Superior temporal gyrus (tissue), 1 donor: ENCODE measurements around the gene MICOS13.

Experiments
- DNase-seq: peaks from one replicate; pipeline ENCODE4 v3.0.0-alpha.2; 2016; ENCODE audit errors: extremely low spot score

MICOS13 gene

DNA sequence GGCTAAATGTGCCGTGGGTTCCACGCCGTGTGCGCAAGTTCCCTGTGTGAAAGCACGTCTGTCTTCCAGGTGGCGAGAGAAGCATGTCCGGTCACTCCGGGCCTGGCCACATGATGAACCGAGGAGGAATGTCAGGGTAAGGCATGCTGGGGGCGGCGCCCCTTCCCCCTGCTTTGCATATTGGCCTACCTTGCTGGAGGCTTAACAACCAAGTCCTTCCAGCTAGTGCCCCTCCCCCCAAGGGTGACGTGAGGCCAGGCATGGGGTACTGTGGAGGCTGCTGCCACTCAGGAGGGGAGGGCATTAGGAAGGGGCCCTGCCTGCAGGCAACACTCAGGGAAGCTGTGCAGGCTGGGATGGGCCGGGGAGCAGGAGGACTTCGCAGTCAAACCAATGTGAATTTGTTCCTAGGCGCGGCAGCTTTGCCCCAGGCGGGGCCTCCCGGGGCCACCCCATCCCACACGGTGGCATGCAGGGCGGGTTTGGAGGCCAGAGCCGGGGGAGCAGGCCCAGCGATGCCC lies 12.5 kb downstream of the MICOS13 start:
- no peak for DNase-seq

DNA sequence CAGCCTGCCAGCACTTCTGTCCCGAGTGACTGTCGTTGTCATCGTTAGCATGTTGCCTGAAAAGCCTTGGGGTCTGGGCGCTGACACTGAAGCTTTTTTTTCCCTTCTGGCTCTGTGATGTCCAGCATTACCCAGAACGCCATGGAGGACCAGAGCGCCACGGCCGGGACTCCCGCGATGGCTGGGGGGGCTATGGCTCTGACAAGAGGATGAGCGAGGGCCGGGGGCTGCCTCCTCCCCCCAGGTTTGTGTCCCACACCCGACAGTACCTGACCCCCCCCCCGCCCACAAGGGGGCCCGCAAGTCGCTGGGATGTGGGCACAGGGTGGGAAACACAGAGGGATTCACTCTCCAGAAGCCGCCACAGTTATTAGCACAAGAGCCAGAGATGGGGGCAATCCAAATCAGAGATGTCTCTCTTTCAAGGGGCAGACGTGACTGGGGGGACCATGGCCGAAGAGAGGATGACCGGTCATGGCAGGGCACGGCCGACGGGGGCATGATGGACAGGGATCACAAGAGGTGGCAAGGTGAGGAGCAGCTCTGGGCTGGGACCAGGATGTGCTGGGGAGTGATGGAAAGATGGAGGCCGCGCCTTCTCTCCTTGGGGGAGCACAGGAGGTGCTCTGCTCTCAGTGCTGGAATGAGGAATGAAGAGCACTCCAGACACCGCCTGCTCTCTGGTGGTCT lies 13.2 kb downstream of the MICOS13 start:
- no peak for DNase-seq

DNA sequence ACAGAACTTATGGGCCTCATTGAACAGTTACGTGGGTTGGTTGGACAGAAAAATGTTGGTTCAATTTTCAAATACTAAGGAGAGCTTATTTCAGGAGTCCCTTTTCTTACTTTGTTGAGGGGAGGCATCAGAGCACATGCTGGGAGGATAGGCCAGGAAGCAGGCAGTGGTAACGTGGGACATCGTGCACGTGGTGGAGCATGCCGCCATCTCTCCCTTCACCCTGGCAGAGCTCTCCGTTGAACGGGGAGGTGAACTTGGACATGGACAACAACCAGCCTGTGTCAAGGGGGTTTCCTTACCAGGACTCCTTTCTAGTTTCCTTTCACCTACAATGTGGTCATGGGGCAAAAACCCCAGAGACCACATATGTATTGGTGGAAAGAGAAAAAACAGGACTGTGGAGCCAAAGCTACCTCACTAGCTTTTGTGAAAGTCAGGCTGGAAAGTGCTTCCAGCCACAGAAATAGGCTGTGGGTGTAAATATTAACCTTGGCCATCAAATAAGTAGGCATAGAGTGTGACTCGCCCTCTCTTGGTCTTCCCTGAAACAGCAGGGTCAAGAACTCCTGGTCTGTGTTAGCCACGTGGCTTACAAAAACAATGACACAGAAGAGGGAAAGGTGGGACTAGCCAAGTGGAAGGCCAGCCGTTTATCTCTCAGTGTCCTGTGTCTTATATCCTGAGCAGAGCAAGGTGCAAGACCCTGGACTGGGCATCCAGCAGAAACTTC lies 14.4 kb downstream of the MICOS13 start:
- no peak for DNase-seq

DNA sequence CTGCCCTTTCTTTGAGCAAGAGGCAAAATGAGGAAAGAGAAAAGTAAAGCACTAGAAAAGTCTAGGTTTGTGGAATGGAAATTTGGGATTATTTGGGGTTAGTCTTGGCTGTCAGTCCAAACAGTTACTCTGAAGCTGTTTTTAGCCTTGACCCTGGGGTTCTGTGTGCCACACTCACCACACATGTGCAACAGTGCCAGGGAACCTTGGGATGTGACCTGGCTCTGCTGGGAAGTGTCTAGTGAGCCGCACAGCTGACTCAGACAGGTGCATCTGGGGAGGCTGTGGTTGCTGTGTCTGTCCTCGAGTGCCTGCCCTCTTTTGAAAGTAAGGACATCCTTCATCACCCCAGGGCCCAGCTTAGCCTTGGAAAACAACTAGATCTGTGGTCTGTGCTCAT lies 15.8 kb downstream of the MICOS13 start:
- DNase-seq = no peak

DNA sequence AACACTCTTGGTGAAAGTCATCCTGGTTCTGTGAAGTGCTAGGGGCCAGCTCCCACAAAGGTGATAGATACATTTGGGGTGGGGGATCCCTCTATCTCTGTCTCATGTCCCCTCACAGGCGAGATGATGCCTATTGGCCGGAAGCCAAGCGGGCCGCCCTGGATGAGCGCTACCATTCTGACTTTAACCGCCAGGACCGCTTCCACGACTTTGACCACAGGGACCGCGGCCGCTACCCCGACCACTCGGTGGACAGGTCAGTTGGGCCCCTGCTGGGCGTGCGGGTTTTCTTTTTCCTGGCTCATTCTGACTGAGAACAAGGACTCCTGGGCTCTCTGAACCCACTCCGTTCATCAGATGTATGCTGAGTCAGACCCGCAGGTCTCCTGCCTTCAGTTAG lies 16.4 kb downstream of the MICOS13 start:
- no peak for DNase-seq

DNA sequence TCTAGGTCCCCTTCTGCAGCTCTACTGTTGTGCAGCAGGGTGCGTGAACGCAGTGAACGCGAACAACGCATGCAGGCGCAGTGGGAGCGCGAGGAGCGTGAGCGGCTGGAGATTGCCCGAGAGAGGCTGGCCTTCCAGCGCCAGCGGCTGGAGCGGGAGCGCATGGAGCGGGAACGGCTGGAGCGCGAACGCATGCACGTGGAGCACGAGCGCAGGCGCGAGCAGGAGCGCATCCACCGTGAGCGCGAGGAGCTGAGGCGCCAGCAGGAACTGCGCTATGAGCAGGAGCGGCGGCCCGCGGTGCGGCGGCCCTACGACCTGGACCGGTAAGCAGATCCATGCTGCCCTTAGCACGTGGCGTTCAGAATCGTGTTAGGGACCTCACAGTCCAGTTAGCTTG lies 18.8 kb downstream of the MICOS13 start:
- DNase-seq = no peak

DNA sequence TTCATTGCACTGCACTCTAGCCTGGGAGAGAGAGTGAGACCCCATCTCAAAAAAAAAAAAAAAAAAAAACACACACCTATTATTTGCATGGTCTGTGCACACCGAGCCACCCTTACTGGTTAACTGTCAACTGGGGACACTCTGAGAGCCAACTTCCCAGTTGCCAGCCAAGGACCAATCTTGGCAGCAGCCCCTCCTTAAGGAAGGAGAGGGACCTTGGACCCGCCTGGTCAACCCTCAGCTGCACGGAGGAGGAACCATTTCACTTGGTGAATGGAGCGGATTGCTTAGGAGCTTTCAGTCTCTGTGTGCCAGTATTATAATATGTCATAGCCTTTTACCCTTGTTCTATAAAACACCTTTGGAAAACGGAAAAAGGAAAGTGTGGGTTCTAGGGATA lies 24.9 kb downstream of the MICOS13 start:
- no peak for DNase-seq

DNA sequence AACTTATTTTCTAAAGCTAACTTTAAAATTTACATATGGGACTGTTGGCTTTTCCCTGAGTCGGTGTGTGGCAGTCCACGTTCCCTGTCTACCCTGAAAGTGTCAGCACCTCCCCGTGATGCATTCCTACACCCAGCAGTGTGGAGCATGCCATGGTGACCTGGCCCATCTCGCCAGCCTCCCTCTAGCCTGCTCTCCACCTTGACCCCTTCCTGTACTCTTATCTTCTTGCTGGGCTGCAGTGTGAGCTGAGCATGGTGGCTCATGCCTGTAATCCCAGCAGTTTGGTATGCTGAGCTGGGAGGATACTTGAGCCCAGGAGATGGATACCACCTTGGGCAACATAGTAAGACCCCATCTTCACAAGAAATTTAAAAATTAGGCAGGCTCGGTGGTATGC lies 25.4 kb downstream of the MICOS13 start:
- DNase-seq = no peak

DNA sequence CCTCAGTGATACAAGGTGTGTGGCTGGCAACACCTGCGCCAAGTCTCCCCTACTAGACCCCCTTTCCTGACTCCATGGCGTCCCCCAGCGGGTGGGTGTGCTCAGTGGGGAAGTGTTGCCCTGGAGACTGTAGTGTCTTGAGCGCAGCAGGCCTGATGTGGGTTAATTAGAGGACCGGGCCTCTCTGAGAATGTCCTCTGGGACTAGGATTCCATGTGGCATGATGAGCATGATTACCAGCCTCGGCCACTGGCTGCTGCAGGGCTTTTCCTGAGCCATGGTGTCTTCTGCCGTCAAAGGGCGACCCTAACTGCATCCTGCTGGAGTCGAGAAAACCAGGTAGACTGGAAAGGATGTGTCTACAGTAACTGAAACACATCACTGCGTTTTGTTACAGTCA lies 28.1 kb downstream of the MICOS13 start:
- no peak for DNase-seq

DNA sequence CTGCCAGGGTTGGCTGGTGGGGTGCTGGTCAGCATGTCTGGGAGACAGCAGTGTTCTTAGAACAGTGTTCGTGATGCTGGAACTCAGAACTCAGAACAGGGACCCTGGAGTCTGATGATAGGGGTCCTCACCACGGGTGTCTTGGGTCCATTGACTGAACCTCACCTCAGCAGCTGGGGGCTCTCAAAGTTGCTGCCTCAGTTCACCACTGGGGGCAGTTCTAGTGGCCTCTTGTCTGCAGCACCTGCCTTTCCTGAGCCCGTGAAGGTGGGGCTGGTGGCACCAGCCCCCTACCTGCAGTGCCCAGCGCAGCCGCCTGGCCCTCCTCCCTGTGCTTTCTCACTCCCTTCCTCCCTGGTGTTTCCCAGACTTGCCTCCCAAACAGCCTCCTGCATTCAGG lies 29.0 kb downstream of the MICOS13 start:
- no peak for DNase-seq

DNA sequence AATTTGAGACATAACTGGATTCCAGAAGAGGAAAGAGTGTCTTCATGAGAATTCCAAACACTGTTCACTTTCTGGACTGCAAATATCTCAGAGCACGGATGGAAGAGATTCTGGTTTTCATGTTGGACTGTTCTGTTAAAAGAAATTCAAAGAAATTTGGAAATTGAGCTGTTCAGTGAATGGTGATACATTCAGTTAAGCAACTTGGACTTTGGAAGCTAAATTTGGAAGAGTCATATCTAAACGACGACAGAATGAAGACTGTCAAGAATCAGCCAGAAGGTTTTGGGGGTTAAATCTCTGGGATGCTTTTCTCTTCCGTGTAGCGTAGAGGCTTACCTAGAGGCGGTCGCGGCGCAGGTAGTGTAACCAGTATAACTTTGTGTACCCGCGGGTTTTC lies 31.9 kb downstream of the MICOS13 start:
- no peak for DNase-seq

DNA sequence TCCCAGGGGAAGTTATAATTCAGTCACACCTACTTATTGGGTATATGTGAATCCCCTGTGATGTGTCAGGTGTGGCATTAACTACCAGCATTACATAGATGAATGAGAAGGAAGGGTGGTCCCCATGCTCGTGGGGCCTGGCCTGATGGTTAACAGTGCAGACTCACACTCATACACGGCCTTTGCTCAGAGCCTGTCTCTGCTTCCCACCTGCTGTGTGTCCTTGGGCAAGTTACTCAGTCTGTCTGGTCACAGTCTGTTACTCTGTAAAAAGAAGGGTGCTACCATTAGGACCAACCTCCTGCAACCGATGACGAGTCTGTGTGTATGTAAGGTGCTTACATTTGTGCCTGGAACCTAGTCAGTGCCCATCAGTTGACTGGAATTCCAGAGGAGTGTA lies 33.6 kb downstream of the MICOS13 start:
- DNase-seq = no peak

DNA sequence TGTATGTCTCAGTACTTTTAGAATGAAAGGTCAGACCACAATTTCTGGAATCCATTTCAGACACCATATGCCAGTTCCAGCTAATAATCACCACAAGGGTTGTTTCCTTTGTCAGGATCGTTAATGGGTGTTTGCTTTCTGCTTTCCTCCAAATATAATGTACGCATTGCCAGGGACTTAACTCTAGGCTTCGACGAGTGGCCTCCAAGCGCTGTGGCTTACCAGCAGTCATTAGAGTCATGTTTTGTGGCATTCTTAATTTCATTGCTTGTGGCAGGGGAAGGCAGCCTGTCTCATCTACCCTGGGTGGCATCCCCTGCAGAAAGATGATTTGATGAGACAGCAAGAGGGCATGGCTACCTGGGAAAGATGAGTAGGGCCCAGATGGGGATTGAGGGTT lies 34.9 kb downstream of the MICOS13 start:
- no peak for DNase-seq

DNA sequence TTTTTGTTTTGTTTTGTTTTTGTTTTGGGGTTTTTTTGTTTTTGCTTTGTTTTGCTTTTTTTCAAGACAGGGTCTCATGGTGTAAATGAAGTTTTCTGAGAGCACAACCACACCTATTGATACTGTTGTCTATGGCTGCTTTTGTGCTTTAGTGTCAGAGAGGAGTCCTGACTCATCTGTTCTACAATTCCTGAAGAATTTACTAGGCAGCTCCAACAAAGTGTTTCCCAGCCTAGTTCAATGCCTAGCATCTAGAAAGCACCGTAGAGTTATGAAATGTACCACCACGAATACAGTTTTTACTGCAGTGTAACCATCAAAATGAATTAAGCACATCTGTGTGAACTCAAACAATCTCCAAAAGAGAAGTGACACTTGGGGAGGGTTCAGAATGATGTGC lies 36.3 kb downstream of the MICOS13 start:
- no peak for DNase-seq

DNA sequence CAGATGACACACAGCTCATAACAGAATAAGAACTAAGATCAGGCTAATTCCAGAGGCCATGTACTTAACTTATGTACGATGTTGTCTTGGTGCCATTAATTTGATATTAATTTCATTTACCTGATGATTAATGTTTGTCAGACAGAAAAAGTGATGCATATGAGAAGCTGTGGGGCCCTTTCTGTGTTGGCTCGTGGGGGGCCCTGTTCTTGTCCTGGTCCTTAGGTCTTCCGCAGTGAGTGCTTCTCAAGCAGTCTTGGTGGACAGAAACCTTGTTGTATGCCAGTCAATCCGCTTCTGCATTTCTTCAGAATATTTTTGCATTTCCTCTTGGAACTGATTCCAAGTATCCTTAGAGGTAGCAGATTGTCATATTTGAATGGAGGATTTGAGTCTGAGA lies 37.3 kb downstream of the MICOS13 start:
- DNase-seq = no peak

DNA sequence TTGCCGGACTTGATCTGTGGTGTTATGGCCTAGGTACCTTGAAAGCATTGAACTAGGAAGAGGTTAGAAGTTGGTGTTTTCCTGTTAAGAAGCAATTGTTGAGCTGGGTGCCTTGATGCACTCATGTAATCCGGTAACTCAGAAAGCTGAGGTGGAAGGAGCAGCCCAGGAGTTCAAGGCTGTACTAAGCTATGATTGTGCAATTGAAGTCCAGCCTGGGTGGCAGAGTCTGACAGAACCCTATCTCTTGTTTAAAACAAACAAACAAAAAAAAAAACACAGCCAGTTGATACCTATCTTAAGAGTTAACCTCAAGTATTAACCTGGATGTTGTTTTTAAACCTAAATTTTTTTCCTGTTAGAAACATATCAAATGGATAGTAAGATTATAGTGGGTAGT lies 38.1 kb downstream of the MICOS13 start:
- DNase-seq = no peak

DNA sequence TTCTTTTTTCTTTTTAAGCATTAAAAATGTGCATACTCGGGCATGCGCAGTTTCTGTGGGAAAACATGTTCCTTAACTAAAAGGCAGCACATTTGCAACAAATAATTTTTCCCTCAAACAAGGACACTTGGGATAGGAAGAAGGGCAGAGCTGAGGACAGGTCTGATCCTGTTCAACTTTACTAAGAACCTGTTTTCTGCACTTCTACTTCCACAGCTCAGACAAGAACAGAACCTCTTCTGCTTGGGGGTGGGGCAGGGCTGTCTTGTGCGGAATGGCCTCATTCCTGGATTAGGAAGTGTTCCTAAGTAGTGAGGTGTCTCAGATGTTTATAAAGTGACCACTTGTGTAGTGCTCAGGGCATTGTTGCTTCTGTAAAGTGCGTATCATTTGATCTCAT lies 39.1 kb downstream of the MICOS13 start:
- DNase-seq = no peak

DNA sequence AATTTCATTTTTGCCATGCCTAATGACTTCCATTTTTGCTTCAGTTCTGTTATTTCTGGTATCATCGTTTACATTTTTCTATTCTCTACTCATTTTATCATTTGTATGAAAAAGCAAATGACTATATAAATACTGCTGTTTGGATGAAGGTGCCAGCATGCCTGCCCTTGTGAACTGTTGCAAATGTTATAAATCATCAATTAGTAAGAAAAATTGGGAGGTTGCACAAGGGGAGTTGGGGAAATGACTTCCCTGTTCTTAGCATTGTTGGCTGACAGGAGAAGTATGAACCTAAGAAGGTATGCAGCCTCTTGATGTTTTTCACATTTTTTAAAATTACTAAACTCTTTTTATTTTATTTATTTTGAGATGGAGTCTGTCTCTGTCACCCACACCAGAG lies 42.3 kb downstream of the MICOS13 start:
- no peak for DNase-seq

DNA sequence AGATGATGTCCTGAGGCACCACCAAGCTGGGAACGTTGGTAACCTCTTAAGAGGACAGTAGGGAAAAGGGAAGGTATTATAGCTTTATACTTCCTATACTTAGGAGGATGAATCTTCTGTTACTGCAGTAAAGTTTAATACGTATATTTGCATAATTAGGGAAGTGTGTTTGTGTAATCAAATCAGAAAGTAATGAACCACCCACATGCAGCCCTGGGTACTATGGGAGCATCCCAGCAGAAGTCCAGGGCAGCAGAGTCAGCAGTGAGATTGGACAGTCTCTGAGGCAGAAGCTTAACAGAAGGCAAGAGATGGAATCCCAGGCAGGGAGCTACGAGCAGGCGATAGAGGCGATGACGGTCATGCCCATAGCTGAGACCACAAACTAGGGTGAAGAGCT lies 44.9 kb downstream of the MICOS13 start:
- DNase-seq = no peak

DNA sequence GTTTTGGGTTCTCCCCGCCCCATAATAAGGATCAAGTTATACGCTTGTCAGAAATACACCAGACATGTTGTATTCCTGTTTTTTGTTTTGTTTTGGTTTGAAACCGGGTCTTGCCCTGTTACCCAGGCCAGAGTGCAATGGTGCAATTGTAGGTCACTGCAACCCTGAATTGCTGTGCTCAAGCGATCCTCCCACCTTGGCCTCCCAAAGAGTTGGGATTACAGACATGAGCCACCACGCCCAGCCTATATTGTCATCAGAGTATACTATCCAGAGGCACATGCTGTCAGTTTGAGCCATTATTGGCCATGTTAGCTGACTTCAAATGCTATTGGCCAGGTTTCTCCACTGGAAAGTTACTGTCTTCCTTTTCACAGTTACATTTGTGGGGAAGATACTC lies 47.7 kb downstream of the MICOS13 start:
- DNase-seq = no peak

DNA sequence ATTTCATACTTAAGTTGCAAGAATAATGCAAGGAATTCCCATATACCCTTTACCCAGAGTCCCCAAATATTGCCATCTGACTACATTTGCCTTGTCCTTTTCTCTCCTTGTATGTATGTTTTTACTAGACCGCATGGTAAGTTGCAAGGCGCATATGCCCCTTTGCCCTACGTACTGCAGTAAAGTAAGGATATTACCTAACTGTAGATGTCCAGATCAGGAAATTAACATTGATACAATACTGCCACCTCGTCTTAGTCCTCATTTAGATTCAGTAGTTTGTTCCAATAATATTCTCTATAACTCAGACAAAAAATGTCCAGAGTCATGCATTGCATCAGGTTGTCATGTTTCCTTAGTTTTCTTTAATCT lies 48.1 kb downstream of the MICOS13 start:
- no peak for DNase-seq

DNA sequence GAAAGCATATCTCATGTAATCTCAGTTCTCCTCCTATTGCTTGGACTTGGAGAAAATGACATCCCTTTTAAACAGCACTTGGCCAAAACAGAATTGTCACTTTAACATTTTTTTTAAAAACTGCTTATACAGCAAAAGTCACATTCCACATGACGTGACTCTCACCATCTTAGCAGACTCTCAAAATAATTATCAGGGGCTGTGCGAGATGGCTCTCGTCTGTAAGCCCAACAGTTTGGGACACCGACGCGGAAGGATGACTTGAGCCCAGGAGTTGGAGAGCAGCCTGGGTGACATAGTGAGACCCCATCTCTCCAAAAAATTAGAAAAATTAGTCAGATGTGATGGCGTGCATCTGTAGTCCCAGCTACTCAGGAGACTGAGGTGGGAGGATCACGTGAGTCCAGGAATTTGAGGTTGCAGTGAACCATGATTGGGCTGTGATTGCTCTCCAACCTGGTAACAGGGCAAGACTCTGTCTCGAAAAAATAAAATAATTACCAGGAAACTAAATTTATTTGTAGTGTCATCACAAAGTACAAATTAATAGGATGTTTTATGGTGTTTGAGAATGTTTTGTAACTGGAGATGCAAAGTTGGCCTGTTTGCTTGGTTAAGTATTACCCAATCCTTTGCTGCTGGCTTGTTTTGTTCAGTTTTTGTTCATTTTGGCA lies 48.6 kb downstream of the MICOS13 start:
- no peak for DNase-seq

DNA sequence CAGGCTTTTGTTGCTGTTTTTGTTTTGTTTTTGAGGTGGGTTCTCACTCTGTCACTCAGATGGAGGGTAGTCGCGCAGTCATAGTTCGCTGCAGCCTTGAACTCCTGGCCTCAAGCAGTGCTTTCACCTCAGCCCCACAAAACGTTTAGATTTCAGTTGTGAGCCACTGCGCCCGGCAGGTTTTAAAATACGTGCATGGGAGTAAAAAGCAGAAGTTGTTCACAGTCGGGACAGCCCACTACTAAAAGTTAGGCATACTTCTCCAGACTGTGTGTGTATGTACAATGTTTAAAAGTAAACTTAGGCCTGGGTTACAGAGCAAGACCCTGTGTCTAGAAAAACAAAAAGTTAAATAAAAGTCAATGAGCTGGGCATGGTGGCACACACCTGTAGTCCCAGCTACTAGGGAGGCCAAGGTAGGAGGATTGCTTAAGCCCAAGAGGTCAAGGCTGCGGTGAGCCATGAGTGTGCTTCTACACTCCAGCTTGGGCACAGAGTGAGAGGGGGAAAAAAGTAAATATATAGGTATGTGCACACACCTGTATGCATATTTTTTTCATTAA lies 51.3 kb downstream of the MICOS13 start:
- DNase-seq = no peak
